GM12865 (cell line): ENCODE data around the gene NRL.
A peak's percentile ranks its signal among the peaks of the same experiment; 100 is the strongest.

ENCODE experiments used
- DNase-seq: peaks from one replicate; pipeline ENCODE4 v3.0.0; 2010; ENCODE audit warnings: low read depth
- H3K4me3 ChIP-seq: 2 replicates; pipeline ENCODE4 v1.5.1; 2011; ENCODE audit warnings: mild to moderate bottlenecking, low read depth, low read length, control low read depth
- CTCF ChIP-seq: IDR thresholded peaks from 2 replicates; pipeline ENCODE4 v1.5.1; 2011; ENCODE audit warnings: low read length, control low read depth, low read depth, inconsistent platforms; ENCODE audit not compliant: insufficient read depth; ENCODE audit errors: missing control alignments

The NRL gene

GRCh38 chr14:24114532-24115421, at the start of gene NRL, which contains the start of gene DCAF11:
TSS of gene NRL (minus strand) at chr14:24114949. CDS start at chr14:24082848, 32,101 bp downstream.
TSS of gene DCAF11 (plus strand) at chr14:24114777. CDS start at chr14:24115595, 818 bp downstream.
- peak; percentile 100 for DNase-seq
- H3K4me3 ChIP-seq = peak within 1 kb of the TSS; percentile 90
- TF ChIP-seq CTCF = no peak

- no peak for TF ChIP-seq CTCF
- peak overlapping the region; percentile 97 for H3K4me3 ChIP-seq
- DNase-seq = peak; percentile 42
These were observed 47.3 kb upstream of the NRL start for GRCh38 chr14:24162093-24162492.

GRCh38 chr14:24160850-24161804, 46.4 kb upstream of the NRL start, which contains the start of gene IRF9:
TSS of gene IRF9 (plus strand) at chr14:24161265. CDS start at chr14:24162145, 880 bp downstream.
- peak within 1 kb of the TSS; percentile 97 for H3K4me3 ChIP-seq
- TF ChIP-seq CTCF = peak; percentile 92
- peak; percentile 98 for DNase-seq

GRCh38 chr14:24160499-24160849, 45.7 kb upstream of the NRL start:
- DNase-seq = no peak
- TF ChIP-seq CTCF = no peak
- H3K4me3 ChIP-seq = peak overlapping the region; percentile 97

- TF ChIP-seq CTCF = no peak
- no peak for DNase-seq
- no peak overlapping the region for H3K4me3 ChIP-seq
These were observed 45.2 kb upstream of the NRL start for GRCh38 chr14:24159777-24160498.

- no peak for TF ChIP-seq CTCF
- H3K4me3 ChIP-seq = no peak overlapping the region
- DNase-seq = no peak
These were observed 42.6 kb upstream of the NRL start for GRCh38 chr14:24157331-24157730.
